Jurkat, Clone E6-1 (cell line): ENCODE measurements around the gene NOX5.

Experiments used
- DNase-seq: peaks from one replicate; pipeline ENCODE4 v3.0.0-alpha.2; 2011; ENCODE audit warnings: low read depth, low spot score
- H3K4me3 ChIP-seq: 2 replicates; pipeline ENCODE4 v1.5.1; 2011; ENCODE audit warnings: mild to moderate bottlenecking, low read length, control low read depth, moderate library complexity

NOX5 gene

GRCh38 chr15:69012761-69013364 is 1.6 kb upstream of the NOX5 start:
- DNase-seq = no peak
- H3K4me3 ChIP-seq = no peak overlapping the region

GRCh38 chr15:69013726-69014406 is 629 bp upstream of the NOX5 start:
- H3K4me3 ChIP-seq = no peak overlapping the region
- DNase-seq = no peak

GRCh38 chr15:69015591-69015990 is 1.1 kb downstream of the NOX5 start:
- no peak overlapping the region for H3K4me3 ChIP-seq
- no peak for DNase-seq

- no peak overlapping the region for H3K4me3 ChIP-seq
- no peak for DNase-seq
Observed at GRCh38 chr15:69016021-69016595, 1.6 kb downstream of the NOX5 start.

GRCh38 chr15:69017978-69018377 is 3.5 kb downstream of the NOX5 start:
- DNase-seq = no peak
- no peak overlapping the region for H3K4me3 ChIP-seq

GRCh38 chr15:69018951-69019350 is 4.5 kb downstream of the NOX5 start:
- H3K4me3 ChIP-seq = no peak overlapping the region
- no peak for DNase-seq

- H3K4me3 ChIP-seq = no peak overlapping the region
- no peak for DNase-seq
Observed at GRCh38 chr15:69021895-69022294, 7.4 kb downstream of the NOX5 start.

- no peak overlapping the region for H3K4me3 ChIP-seq
- DNase-seq = no peak
Observed at GRCh38 chr15:69025320-69025719, 10.8 kb downstream of the NOX5 start.

- no peak overlapping the region for H3K4me3 ChIP-seq
- DNase-seq = no peak
Observed at GRCh38 chr15:69026355-69026754, 11.9 kb downstream of the NOX5 start.

- no peak for DNase-seq
- H3K4me3 ChIP-seq = no peak overlapping the region
Observed at GRCh38 chr15:69027976-69028518, 13.6 kb downstream of the NOX5 start.

GRCh38 chr15:69031013-69032001 is 16.8 kb downstream of the NOX5 start:
- no peak for DNase-seq
- H3K4me3 ChIP-seq = no peak overlapping the region

GRCh38 chr15:69032031-69032430 is 17.5 kb downstream of the NOX5 start:
- no peak overlapping the region for H3K4me3 ChIP-seq
- DNase-seq = no peak

GRCh38 chr15:69032703-69033373 is 18.3 kb downstream of the NOX5 start:
- no peak for DNase-seq
- no peak overlapping the region for H3K4me3 ChIP-seq

GRCh38 chr15:69034352-69034751 is 19.9 kb downstream of the NOX5 start:
- no peak overlapping the region for H3K4me3 ChIP-seq
- DNase-seq = no peak

GRCh38 chr15:69035205-69035917 is 20.9 kb downstream of the NOX5 start:
- DNase-seq = no peak
- no peak overlapping the region for H3K4me3 ChIP-seq

GRCh38 chr15:69035918-69036258 is 21.4 kb downstream of the NOX5 start:
- no peak for DNase-seq
- no peak overlapping the region for H3K4me3 ChIP-seq

- DNase-seq = no peak
- H3K4me3 ChIP-seq = no peak overlapping the region
Observed at GRCh38 chr15:69036826-69037225, 22.3 kb downstream of the NOX5 start.

GRCh38 chr15:69037482-69037881 is 23.0 kb downstream of the NOX5 start:
- no peak overlapping the region for H3K4me3 ChIP-seq
- no peak for DNase-seq
